Fibroblast of peridontal ligament (primary cell): ENCODE measurements around the gene SLC7A10.
"Not testable (repeated sequence)": the region's sequence is repeated elsewhere in the genome, so short reads cannot be mapped to it uniquely, and the experiment has no call there.

ENCODE experiments used
- DNase-seq: peaks from one replicate; pipeline ENCODE4 v3.0.0-alpha.2; 2010; ENCODE audit errors: extremely low read depth

Gene SLC7A10

DNA sequence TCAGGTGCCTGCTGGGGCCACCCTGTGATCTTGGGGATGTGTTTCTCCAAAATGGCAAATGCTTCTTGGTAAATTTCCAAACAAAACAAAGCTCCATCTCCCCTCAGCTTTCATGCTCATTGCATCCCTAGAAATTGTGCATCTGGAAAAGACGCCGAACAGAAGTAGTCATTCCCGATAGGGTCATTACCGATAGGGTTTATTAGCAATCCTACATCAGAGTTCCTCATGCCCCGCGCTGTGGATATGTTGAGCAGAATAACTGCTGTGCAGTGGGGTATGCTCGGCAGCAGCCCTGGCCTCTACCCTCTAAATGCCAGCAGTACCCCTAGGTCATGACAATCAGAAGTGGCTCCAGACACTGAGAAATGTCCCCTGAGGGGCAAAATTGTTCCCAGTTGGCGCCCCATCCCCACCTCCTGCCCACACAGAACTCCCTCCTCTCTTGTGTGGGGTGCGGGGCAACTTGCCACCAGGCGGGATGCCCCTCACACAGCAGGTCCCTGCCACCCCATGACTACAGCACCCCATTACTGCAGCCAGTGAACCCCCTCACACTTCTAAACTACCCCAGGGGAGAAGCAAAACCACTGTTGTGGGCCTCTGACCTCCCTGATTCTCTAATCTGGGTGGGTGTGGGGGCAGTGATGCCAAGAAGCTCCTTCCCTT lies 13.0 kb upstream of the SLC7A10 start:
- no peak for DNase-seq

DNA sequence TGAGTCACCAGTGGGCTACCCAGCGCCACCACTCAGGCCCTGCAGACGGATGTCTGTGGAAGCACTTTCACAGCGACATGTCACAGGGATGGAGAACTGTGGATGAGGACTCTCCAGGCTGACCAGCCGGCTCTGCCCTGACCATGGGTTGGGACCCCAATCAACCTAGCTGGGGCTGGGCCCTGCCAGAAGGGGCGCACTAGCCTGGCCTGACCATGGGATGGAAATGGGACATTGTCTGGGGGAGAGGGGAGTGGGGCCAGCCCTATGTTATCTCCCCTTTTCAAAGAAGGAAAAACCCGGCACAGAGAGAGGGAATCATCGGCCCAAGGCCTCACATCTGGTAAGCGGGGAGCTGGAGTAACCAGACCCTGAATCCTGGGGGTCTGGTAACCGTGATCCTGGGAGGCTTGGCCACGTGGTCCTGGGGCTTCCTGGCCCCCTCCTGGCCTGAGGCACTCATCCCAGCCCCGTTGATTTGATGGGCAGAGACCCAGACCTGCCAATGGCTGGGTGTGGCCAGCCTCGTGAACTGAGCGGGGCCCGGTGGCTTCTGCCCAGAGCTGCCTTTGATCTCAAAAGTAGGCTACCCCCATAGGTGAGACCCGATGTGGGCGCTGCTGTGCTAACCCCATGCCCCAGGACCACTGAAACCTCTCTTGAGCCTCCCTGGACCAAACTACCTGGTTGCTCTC lies 11.2 kb upstream of the SLC7A10 start:
- DNase-seq = no peak

DNA sequence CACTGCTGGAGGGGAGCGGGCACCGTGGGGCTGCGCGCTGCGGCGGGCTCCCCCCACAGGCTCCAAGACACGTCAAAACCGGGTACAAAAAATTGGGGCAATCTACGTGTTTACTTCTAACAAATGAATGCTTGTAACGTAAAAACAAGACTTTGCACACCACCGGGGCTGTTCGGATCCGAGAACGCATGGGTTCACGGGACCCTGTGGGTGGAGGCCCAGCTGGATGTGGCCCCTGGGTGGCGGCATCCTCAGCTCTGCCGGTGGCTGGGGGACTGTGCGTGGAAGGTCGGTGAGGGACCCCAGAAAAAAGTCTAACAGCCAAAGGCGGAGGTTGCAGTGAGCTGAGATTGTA lies 10.3 kb upstream of the SLC7A10 start:
- DNase-seq = no peak

DNA sequence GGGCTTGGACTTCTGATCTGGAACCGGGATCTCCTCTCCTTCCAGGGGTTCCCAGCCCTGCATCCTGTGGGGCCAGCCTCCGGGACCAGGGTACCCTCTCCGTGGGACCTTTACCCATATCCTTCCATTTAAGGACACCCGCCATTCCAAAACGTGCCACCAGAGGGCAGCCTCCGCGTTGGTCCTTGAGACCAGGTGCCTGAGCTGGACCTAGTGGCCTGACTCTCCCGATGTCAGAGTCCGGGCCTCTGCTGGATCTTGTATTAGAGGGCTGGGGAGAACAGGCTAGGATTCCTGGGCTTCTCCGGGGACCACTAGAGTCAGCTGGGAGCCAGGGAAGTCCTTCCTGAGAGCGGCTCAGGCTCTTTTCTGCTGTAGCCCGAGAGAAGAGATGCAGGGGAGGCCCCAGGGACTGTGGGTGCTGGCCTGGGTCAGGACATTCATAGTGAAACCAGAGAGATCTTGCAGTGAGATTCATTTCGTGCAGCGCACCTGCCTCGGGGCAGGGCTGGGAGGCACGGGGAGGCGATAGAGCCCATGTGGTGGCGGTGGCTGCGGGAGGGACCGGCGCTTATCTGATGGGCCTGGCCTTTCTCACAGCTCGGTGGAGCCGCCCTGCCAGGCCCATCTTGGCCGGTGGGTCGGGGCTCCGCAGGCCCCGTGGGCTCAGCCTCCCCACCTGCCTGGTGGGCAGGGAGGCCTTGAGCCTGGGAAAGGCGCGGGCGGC lies 9.8 kb upstream of the SLC7A10 start:
- DNase-seq = peak; percentile 67

DNA sequence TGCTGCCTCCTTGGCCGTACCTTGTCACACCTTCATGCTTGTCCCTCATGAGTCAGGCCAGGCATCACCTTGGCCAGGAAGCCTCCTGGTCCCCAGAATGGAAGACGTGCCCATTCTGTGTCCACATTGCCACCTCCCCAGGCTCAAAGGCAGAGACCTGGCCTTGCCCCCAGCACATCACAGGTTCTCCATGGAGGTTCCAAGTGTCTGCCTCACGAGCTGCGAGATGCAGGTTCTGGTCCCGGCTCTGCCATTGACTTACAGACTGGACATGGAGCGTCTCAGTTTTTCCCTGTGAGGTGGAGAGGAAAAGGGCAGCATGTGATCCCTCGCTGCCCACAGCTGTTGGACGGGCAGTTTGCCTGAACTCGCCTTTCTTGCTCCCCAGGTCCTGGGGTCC lies 9.1 kb upstream of the SLC7A10 start:
- no peak for DNase-seq

DNA sequence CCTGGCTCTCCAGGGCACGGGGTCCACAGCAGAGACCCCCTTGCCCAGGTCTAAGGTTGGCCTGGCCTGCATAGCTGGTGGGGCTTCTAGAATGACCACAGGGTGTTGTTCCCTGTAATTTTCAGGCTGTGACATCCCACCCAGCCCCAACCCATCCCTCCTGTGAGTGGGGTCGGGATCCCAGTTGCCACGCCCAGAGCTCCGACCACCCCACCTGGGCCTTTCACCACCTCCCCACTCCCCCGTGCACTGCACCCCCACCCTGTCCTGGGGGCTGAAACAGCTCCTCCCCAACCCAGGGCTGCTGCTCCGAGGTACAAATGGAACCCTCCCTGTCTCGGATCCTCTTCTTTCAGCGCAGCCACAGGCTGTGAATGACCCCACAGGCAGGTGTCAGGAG lies 8.4 kb upstream of the SLC7A10 start:
- DNase-seq = no peak

DNA sequence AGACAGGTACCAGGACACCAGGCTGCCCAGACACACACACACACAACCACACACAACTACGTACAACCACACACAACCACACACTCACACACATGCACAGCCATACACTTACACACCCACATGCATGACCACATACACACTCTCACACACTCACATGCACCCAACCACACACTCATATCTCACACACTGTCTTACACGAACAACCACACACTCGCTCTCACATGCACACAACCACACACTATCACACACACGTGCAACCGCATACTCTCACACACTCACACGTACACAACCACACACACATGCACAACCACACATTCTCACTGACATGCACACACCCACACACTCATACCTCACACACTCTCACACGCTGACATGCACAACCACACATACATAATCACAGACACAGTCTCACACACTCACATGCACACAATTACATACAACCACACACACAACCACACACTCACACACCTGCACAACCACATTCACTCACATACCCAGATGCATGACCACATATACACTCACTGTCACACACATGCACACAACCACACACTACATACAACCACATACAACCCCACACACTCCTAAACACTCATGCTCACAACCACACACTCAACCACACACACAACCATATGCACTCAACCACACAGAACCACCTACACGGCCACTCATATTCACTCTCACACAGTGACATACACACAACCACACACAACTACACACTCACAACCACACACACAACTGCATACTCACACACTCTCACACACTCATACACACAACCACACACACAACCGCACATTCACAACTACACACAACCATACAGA lies 7.6 kb upstream of the SLC7A10 start:
- no peak for DNase-seq

DNA sequence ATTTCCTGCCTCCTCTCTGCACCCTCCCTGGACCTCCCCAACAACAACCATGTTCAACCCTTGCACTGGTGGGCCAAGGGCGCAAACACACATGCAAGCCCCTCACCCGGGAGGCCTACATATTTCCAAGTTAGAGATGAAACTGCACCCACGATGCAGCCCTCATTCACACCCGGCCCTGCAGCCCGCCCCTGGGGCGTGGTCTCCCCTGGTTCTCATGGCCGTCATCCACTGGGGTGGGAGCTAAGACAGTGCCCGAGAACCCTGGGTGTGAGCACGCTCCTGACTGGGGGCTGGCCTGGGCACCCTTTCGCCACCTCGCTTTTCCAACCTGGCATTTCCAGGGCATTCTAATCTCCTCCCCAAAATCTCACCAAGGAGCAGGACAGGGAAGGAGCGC lies 7.0 kb upstream of the SLC7A10 start:
- DNase-seq = no peak

DNA sequence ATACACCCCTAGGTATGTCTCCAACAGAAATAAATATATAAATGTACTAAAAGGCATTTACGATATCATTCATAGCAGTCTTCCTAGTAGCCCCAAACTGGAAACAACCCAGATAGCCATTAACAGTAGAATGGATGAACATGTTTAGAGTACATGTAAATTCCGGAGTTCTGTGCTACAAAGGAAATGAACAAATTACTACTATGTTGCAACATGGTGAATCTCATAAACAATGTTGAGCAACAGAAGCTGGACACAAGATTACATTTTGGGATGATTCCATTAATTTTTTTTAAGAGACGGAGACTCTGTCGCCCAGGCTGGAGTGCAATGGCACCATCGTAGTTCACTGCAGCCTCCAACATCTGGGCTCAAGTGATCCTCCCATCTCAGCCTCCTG lies 5.9 kb upstream of the SLC7A10 start:
- DNase-seq = peak; percentile 18

DNA sequence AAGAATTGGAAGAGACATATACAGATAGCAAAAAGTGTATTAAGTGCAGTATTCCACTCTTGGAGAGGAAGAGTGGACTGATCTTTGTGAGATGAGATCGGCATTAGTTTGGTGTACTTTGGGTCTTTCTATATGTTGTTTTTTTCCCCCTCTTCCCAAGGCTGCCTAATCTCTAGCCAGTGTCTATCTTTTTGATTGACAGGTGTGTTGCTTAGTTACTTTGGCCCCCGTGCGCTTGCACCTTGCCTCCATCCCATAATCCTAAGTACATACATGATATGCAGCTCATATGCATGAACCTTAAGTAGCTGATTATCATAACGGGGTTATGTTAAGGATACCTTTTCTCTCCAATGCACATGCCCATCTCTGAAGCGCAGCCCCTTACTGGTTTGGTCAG lies 4.3 kb upstream of the SLC7A10 start:
- DNase-seq = no peak

DNA sequence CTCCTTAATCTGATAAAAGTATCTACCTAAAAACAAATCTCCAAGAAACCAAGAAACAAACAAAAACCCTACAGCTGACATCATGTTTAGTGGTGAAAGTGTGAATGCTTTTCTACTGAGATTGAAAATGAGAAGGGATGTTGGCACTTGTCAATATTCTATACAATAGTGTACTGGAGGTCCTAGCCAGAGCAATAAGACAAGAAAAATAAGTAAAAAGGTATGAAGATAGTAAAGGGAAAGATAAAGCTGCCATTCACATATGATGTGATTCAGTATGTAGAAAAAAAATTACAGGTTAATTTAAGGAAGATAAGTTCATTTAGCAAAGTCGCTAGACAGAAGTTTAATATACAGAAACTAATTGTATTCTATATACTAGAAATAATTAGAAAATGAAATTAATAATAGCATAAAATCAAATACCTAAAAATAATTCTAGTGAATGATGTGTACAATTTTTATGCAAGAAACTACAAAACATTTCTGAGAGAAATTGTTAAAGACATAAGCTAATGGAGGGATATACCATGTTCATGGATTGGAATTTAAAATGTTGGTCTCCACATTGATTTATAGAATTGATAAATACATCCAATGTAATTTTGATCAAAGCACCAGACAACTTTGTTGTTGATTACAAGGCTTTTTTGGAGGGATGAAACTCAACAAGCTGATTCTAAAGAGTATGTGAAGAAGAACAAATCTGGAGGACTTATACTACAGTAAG lies 2.4 kb upstream of the SLC7A10 start:
- DNase-seq = no peak

DNA sequence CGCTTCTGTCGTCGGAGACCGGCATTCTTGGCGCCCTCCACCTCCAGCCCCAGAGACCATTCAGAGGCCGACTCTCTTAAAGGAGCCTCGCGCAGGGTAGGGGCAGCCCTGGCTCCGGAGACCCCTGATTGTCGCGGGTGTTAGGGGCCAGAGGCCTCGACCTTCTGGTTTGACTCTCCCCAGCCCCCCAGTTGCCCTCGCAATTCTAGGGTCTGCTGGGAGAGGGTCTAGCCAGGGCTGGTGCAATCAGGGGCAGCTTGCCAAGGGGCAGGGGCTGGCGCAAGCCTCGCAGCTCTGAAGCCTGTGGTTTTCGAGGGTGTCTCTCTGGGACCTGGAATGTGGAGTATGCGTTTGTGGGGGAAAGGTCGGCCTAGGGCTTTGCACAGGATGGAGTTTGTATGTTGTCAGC lies 1.6 kb upstream of the SLC7A10 start:
- DNase-seq = no peak

DNA sequence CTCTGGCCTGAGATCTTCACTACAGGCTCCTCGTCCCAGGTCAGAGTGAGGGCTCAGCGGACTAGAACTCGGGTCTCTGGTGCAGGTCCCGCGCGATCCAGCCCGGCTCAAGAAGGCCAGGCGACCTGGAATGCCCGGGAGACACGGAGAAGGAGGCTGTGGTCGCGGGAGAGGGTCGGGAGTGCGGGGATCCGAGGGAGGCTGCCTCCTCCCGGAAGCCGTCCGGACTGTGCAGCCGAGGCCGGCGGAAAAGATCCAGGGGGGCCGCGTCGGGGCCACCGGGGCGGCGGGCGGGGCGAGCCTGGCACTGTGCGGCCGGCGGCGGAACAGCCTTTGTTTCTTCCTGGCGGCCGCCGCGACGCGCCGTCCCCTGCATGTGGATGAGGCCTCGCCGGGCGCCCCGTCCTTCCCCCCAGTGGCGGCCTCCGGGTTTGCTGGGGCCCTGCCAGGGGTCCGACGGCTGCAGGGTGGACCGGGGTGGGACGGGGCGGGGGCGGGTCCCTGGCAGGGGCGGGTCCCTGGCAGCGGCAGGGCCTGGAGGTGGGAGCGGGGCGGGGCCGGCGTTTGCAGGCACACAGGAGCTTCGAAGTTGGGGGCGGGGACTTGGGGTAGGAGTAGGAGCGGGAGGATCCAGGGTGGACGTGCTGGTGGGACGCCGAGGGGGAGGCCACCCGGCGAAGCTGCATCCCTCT lies 1.0 kb upstream of the SLC7A10 start:
- no peak for DNase-seq

DNA sequence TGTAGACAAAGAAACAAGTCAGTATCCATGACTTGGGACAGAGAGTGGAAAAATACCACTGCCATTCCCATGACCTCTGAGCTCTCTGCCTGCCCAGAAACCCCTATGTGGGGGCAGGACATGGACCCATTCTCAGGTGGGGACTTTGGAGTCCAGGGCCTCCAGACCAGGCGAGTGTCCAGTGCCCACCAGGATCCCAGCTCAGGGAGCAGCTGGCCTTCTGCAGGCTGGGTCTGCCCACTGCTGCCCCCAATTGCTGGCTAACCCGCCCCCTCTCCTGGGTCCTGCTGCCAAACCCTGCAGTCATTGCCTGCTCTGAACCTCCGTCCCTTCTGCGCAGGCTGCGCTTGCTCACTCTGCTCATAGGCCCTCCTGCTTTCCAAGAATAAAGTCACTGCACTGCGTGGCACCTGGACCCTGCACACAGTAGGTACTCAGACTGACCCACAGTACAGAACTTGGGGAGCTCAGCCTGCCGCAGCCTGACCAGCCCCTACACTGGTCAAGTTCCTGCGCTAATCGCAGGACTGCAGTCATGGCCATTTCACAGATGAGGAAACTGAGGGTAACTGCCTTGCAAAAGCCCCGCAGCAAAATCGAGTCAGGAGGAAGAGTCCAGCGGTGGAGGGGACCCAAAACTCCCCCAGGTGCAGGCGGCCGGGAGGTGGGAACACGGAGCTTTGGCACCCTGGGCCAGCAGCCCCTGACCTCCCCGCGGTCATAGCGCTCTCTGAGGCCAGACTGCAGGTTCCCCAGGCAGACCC lies 774 bp downstream of the SLC7A10 start:
- no peak for DNase-seq

DNA sequence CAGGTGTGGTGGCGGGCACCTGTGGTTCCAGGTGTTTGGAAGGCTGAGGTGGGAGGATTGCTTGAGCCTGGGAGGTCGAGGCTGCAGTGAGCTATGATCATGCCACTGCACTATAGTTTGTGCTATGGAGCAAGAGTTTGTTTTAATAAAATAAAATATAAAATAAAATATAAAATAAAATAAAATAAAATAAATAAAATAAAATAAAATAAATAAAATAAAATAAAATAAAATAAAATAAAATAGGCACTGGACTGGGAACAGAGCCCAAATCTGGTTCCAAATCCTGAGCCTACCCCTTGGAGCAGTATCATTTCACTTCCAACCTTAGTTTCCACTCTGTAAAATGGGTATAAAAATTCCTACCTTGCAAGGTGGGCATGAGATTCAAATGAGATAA lies 3.4 kb downstream of the SLC7A10 start:
- DNase-seq = not testable (repeated sequence)

DNA sequence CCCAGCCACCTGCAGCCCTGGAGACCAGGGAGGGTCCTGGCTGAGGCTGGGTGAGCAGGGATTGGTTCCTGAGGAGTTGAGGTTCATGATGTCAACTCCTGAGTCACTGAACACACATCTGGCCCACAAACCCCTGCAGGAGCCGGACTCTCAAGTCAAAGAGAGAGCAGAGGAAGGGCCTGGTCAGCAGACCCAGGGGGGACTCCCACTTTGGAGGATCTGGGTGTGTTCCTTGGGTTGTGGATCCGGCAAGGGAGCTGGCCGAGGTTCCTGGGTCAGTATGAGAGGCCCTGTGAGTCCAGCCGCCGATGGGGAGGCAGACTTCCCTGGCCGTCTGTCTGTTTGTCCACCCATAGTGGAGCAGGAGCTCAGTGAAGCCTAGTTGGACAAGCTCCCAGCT lies 4.0 kb downstream of the SLC7A10 start:
- DNase-seq = no peak

DNA sequence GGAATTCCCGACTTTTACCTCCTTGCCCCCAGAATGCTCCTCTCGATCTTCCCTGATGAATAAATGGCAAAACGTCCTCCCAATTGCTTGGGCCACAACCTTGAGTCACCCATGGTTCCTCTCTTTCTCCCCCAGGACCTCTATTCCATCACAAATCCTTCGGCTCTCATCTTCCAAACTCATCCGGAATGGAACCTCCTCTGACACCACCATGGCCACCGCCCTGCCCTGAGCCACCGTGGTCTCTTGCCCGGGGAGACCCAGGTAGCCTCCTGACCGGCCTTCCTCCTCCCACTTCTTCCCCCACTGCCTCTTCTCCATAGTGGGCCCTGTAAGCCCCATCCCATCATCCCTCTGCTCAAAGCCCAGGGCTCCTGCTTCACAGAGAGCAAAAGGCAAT lies 4.9 kb downstream of the SLC7A10 start:
- no peak for DNase-seq

DNA sequence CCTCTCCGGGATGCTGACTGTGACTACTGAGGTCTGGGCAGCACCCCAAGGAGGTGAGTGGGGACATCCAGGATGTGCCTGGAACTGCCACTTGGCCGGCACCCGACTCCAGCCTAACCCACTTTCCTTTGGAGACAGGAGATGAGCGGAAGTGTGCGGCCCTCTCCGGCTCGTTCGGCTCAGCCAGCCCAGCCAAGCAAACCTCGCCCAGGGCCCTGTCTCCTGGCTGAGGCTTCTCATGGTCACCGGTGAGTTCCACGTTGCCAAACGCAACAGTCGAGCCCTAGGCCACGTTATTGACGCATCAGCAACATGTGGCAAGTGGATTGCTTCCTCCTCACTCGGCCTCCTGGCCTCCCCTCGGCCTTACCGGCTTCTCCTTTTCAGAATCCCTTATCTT lies 5.5 kb downstream of the SLC7A10 start:
- no peak for DNase-seq

DNA sequence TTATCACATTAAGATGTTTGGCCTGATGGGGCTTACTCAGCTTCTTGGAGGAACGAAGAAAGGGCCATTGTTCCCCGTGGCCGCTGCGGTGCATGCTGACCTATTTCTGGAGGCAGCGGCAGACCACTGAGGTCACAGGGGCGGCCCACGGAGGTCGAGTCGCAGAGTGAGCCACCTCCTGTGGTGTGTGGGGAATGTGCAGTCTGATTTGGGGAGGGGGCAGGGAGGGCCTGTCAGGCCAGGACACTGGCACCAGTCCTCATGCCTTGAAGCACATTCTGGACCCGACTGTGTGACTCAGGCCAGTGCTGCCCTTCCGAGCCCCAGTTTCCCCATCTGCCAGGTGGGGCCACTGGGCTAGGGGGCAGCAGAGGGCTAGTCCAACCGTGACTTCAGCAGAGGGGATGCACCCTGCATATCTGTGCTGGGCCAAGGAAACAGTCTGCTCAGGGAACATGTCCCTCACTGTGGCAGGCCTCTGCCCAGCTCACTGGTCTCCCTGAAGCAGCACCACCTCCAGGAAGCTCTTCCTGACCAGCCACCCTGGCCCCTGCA lies 6.3 kb downstream of the SLC7A10 start:
- no peak for DNase-seq

DNA sequence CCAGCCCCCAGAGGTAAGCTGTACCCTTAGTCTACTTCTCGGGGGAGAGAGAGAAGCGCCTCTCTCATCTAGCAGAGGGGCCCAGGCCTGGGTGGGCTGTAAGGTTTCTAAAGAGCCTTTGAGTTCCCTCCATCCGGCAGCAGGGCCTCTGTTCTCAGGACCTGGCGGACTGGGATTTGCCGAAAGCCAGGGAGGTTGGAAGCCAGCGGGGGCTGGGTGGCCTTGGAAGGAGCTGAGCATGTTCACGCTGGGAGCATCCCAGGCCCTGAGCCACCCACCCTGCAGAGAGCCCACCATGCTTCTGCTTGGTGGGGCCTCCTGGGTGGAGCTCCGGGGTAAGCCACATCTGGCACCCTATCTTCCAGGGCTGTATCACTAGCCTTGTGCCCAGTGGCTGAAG lies 7.8 kb downstream of the SLC7A10 start:
- DNase-seq = no peak
